H1 (cell line): ENCODE data around the gene RTN4RL2. TPM values are rescaled to one million over a fixed set of nuclear protein-coding genes. Genes with fewer than 3 reads are reported as not detected.

Source experiments
- CTCF ChIA-PET: fragments of 300-600 bp; sonication (Branson Sonifier 250); formaldehyde crosslinking; loops from one replicate; lab custom pipeline; 2021; ENCODE audit not compliant: partially characterized antibody; lab: Charles Lee
- POLR2A ChIA-PET: fragments of 300-600 bp; sonication (Branson Sonifier 250); formaldehyde crosslinking; loops from one replicate; lab custom pipeline; 2021; ENCODE audit warnings: inconsistent platforms; ENCODE audit not compliant: partially characterized antibody; lab: Charles Lee
- DNase-seq, 2 experiments: peaks; one replicate each; pipeline versions ENCODE4 v3.0.0 to v3.0.0-alpha.2; 2010 to 2022; ENCODE audit warnings: low spot score in 2 of 2, low read depth in 1 of 2, mixed read lengths in 1 of 2
- FAIRE-seq: peaks from 2 replicates; lab custom pipeline; 2011; peaks lifted over from hg19 to GRCh38; lab: Jason Lieb, UNC
- H2AFZ ChIP-seq: 2 replicates; pipeline ENCODE4 v1.8.1; 2012; ENCODE audit warnings: low read length, inconsistent platforms
- H2AK5ac ChIP-seq: 2 replicates; pipeline ENCODE4 v1.6.1; 2013; ENCODE audit warnings: low read depth, low read length
- H2BK120ac ChIP-seq: replicated peaks from 2 replicates; pipeline ENCODE3; 2013; ENCODE audit warnings: low read depth, low read length, inconsistent platforms
- H2BK12ac ChIP-seq: 2 replicates; pipeline ENCODE4 v1.6.1; 2013; ENCODE audit warnings: low read depth, low read length
- H2BK15ac ChIP-seq: 2 replicates; pipeline ENCODE4 v1.6.1; 2013; ENCODE audit warnings: low read length
- H2BK20ac ChIP-seq: 2 replicates; pipeline ENCODE4 v1.6.1; 2013; ENCODE audit warnings: low read length
- H2BK5ac ChIP-seq: 2 replicates; pipeline ENCODE4 v1.6.1; 2013; ENCODE audit warnings: low read depth, low read length
- H3K14ac ChIP-seq: 2 replicates; pipeline ENCODE4 v1.6.1; 2013; ENCODE audit warnings: inconsistent platforms; ENCODE audit not compliant: insufficient read length
- H3K18ac ChIP-seq: 2 replicates; pipeline ENCODE4 v1.6.1; 2013; ENCODE audit warnings: low read length; ENCODE audit errors: extremely low read depth
- H3K23ac ChIP-seq: 2 replicates; pipeline ENCODE4 v1.6.1; 2013; ENCODE audit warnings: inconsistent platforms; ENCODE audit not compliant: insufficient read length
- H3K23me2 ChIP-seq: 2 replicates; pipeline ENCODE4 v1.6.1; 2013; ENCODE audit warnings: low read depth, low read length
- H3K27ac ChIP-seq: 2 replicates; pipeline ENCODE4 v1.6.1; 2011; ENCODE audit warnings: low read depth, low read length, inconsistent platforms
- H3K27me3 ChIP-seq, 4 experiments: replicated peaks in 1 of 4; 1 replicate in 1 of 4; 2 replicates in 3 of 4; pipeline versions ENCODE4 v1.6.1 to v1.8.1; 2011 to 2013; ENCODE audit warnings: low read length in 3 of 4, mild to moderate bottlenecking in 3 of 4, inconsistent platforms in 2 of 4, mixed read lengths in 2 of 4, moderate library complexity in 1 of 4; ENCODE audit not compliant: control insufficient read depth in 3 of 4, insufficient read depth in 3 of 4; ENCODE audit errors: extremely low read depth in 1 of 4
- H3K36me3 ChIP-seq, 4 experiments: 2 replicates each; pipeline versions ENCODE4 v1.6.1 to v1.8.1; 2011 to 2013; ENCODE audit warnings: mild to moderate bottlenecking in 4 of 4, low read length in 3 of 4, moderate library complexity in 2 of 4, control low read depth in 1 of 4, inconsistent platforms in 1 of 4; ENCODE audit not compliant: insufficient read depth in 4 of 4, control insufficient read depth in 2 of 4
- H3K4ac ChIP-seq: replicated peaks from 2 replicates; pipeline ENCODE3; 2013; ENCODE audit warnings: low read length, low read depth, mixed read lengths, inconsistent platforms; ENCODE audit not compliant: insufficient read length
- H3K4me1 ChIP-seq, 4 experiments: replicated peaks in 1 of 4; 1 replicate in 1 of 4; 2 replicates in 3 of 4; pipeline versions ENCODE4 v1.6.1 to v1.8.1; 2011 to 2013; ENCODE audit warnings: low read length in 3 of 4, inconsistent platforms in 2 of 4, mixed read lengths in 1 of 4; ENCODE audit not compliant: insufficient read depth in 4 of 4, control insufficient read depth in 3 of 4
- H3K4me2 ChIP-seq, 2 experiments: 2 replicates each; pipeline versions ENCODE4 v1.6.1 to v1.8.1; 2011 to 2013; ENCODE audit warnings: low read depth in 2 of 2, low read length in 2 of 2, control low read depth in 1 of 2, inconsistent platforms in 1 of 2, mild to moderate bottlenecking in 1 of 2; ENCODE audit not compliant: insufficient read depth in 1 of 2
- H3K4me3 ChIP-seq, 4 experiments: fragments of 200-600, 300-600 bp in 1 of 4; sonication (generic), shearing (Covaris generic), sonication (Bioruptor Twin) in 1 of 4; 2 replicates each; pipeline versions ENCODE4 v1.5.1 to v1.8.1; 2011 to 2016; ENCODE audit warnings: low read length in 4 of 4, low read depth in 3 of 4, control low read depth in 2 of 4, inconsistent platforms in 2 of 4, mild to moderate bottlenecking in 2 of 4, mixed read lengths in 1 of 4, moderate library complexity in 1 of 4; ENCODE audit not compliant: insufficient read depth in 2 of 4; ENCODE audit errors: extremely low read depth in 1 of 4
- H3K56ac ChIP-seq: replicated peaks from 2 replicates; pipeline ENCODE3; 2013; ENCODE audit warnings: low read depth, mild to moderate bottlenecking, mixed read lengths, low read length, inconsistent platforms; ENCODE audit not compliant: insufficient read length
- H3K79me1 ChIP-seq: 2 replicates; pipeline ENCODE4 v1.6.1; 2013; ENCODE audit warnings: low read depth, low read length, control low read depth
- H3K79me2 ChIP-seq, 2 experiments: 2 replicates each; pipeline versions ENCODE4 v1.6.1 to v1.8.1; 2012 to 2013; ENCODE audit warnings: low read length in 2 of 2, mild to moderate bottlenecking in 2 of 2, inconsistent platforms in 1 of 2; ENCODE audit not compliant: insufficient read depth in 2 of 2, control insufficient read depth in 1 of 2
- H3K9ac ChIP-seq, 4 experiments: replicated peaks in 1 of 4; 1 replicate in 1 of 4; 2 replicates in 3 of 4; pipeline versions ENCODE4 v1.6.1 to v1.8.1; 2011 to 2013; ENCODE audit warnings: low read depth in 3 of 4, low read length in 3 of 4, control low read depth in 2 of 4, mild to moderate bottlenecking in 2 of 4, moderate library complexity in 2 of 4, inconsistent platforms in 1 of 4; ENCODE audit errors: extremely low read depth in 1 of 4
- H3K9me3 ChIP-seq, 2 experiments: 2 replicates each; pipeline versions ENCODE4 v1.6.1 to v1.8.1; 2012 to 2013; ENCODE audit warnings: mild to moderate bottlenecking in 2 of 2, moderate library complexity in 2 of 2, control low read depth in 1 of 2, inconsistent platforms in 1 of 2, low read depth in 1 of 2, low read length in 1 of 2, mixed read lengths in 1 of 2; ENCODE audit not compliant: insufficient read depth in 2 of 2
- H4K20me1 ChIP-seq, 2 experiments: replicated peaks in 1 of 2; 2 replicates each; pipeline versions ENCODE3 to v1.8.1; 2011 to 2013; ENCODE audit warnings: inconsistent platforms in 2 of 2, low read length in 2 of 2, mild to moderate bottlenecking in 1 of 2; ENCODE audit not compliant: insufficient read depth in 2 of 2, control insufficient read depth in 1 of 2
- H4K5ac ChIP-seq: 2 replicates; pipeline ENCODE4 v1.6.1; 2013; ENCODE audit warnings: low read length, low read depth, mixed read lengths, inconsistent platforms; ENCODE audit not compliant: insufficient read length
- H4K8ac ChIP-seq: 2 replicates; pipeline ENCODE4 v1.8.0; 2013; ENCODE audit warnings: mild to moderate bottlenecking, moderate library complexity, low read length, inconsistent platforms; ENCODE audit not compliant: insufficient read depth; ENCODE audit errors: extremely low read depth
- H4K91ac ChIP-seq: replicated peaks from 2 replicates; pipeline ENCODE3; 2013; ENCODE audit warnings: low read length, mixed read lengths, inconsistent platforms; ENCODE audit not compliant: insufficient read length
- ASH2L ChIP-seq: fragments of 200-600, 300-600 bp; sonication (generic); IDR thresholded peaks from one replicate; pipeline ENCODE4 v1.7.1; 2017; ENCODE audit warnings: low read length
- BCL11A ChIP-seq, 2 experiments: IDR thresholded peaks; one replicate each; pipeline ENCODE4 v1.6.1; 2011; ENCODE audit warnings: low read depth in 2 of 2, low read length in 2 of 2, mild to moderate bottlenecking in 2 of 2
- HDAC2 ChIP-seq, 2 experiments: fragments of 300-600 bp in 1 of 2; sonication (generic) in 1 of 2; IDR thresholded peaks; 2 replicates each; pipeline ENCODE4 v1.6.1; 2011 to 2012; ENCODE audit warnings: low read depth in 2 of 2, low read length in 2 of 2, mild to moderate bottlenecking in 2 of 2, moderate library complexity in 2 of 2, borderline replicate concordance in 1 of 2, inconsistent platforms in 1 of 2
- POLR2A ChIP-seq, 2 experiments: IDR thresholded peaks; 1 replicate in 1 of 2; 2 replicates in 1 of 2; pipeline ENCODE4 v1.6.1; 2011; ENCODE audit warnings: low read depth in 2 of 2, low read length in 2 of 2, mild to moderate bottlenecking in 2 of 2; ENCODE audit errors: control extremely low read depth in 1 of 2
- RAD21 ChIP-seq, 2 experiments: IDR thresholded peaks in 1 of 2; conservative IDR thresholded peaks in 1 of 2; 2 replicates each; pipeline ENCODE4 v1.6.1; 2011; ENCODE audit warnings: low read depth in 2 of 2, low read length in 2 of 2, improper control_type of control experiment in 1 of 2, inconsistent platforms in 1 of 2, mild to moderate bottlenecking in 1 of 2, moderate library complexity in 1 of 2
- RNF2 ChIP-seq: fragments of 200-900, 300-1000 bp; sonication (generic); IDR thresholded peaks from 2 replicates; pipeline ENCODE4 v1.7.1; 2016; ENCODE audit warnings: borderline replicate concordance, low read depth, mild to moderate bottlenecking, antibody characterized with exemption, low read length; ENCODE audit not compliant: poor library complexity, severe bottlenecking; ENCODE audit errors: missing control alignments
- SP1 ChIP-seq: IDR thresholded peaks from 2 replicates; pipeline ENCODE4 v1.6.1; 2011; ENCODE audit warnings: low read depth, low read length
- SP2 ChIP-seq: IDR thresholded peaks from 2 replicates; pipeline ENCODE4 v1.6.1; 2012; ENCODE audit warnings: mild to moderate bottlenecking, low read length, inconsistent platforms
- TAF7 ChIP-seq: optimal IDR thresholded peaks from 2 replicates; pipeline ENCODE3; 2011; ENCODE audit warnings: low read depth, mild to moderate bottlenecking, inconsistent platforms, low read length, moderate library complexity, borderline replicate concordance
- WGBS, 2 experiments: shearing (Covaris generic) in 1 of 2; methylation state at CpG; one replicate each; pipeline versions ENCODE4 v1.1.6 to v1.1.7; 2013 to 2015; ENCODE audit warnings: low lambda C conversion rate in 2 of 2, mixed read lengths in 2 of 2, inconsistent platforms in 1 of 2, low coverage in 1 of 2, missing lambda C conversion rate in 1 of 2; ENCODE audit not compliant: insufficient replicate concordance in 2 of 2, insufficient coverage in 1 of 2, insufficient read length in 1 of 2; ENCODE audit errors: extremely low coverage in 1 of 2, missing lambda C conversion rate in 1 of 2; 5-methylcytosine and 5-hydroxymethylcytosine counted together
- polyA plus RNA-seq, 7 experiments: library from polyadenylated mRNA; depleted of rRNA in 3 of 7; stranded (reverse) in 5 of 7; unstranded in 2 of 7; fragments of >200 nt in 5 of 7; fragments of 200-250 nt in 2 of 7; gene quantifications; 1 replicate in 5 of 7; 2 replicates in 1 of 7; 4 replicates in 1 of 7; pipeline versions ENCODE4 v1.2.1 to v1.2.3, GENCODE V29; 2011 to 2013; ENCODE audit warnings: missing spikeins in 2 of 7, mixed read lengths in 2 of 7
- total RNA-seq: library from RNA; stranded (reverse); fragmentation: NEBNext Ultra II Directional; extraction: Animal tissue kit (Norgen Biotek cat#: 25700); gene quantifications from 2 replicates; pipeline ENCODE4 v1.2.1, GENCODE V29; 2021
- TF ChIP-seq, protein P1 (sequence below), 3 experiments: IDR thresholded peaks; 1 replicate in 2 of 3; 2 replicates in 1 of 3; pipeline versions ENCODE4 v1.5.1 to v1.6.1; 2011; ENCODE audit warnings: low read length in 3 of 3, mild to moderate bottlenecking in 3 of 3, inconsistent platforms in 2 of 3, low read depth in 1 of 3, moderate library complexity in 1 of 3; ENCODE audit not compliant: insufficient read depth in 1 of 3; ENCODE audit errors: control extremely low read depth in 1 of 3

Gene RTN4RL2
- total and polyA plus RNA-seq, 2 of the 8 experiments (the other 6 are each of a cell fraction or from before 2014, with no cell fraction given) = 11.4 to 23.7 TPM

DNA sequence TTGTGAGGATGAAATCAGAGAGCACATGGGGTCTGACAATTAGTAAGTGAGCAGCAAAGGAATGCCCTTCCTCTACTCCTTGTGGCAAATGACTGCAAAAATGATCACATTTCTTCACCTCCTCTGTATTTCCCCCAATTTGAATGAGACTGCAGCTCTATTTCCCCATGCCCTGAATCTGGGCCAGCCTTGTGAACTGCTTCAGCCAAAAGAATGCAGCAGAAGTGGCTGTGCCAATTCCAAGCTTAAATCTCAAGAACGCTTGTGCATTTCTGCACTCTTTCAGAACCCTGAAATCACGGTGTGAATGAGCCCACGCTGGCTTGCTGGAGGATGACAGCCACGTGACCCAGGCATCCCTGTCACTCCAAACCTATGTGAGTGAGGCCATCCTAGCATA lies 43.3 kb upstream of the RTN4RL2 start:
- Histone ChIP-seq H2BK15ac (no peak overlapping the region), H2BK120ac (no peak overlapping the region), H3K4me1 (no peaks in the 10 kb centered on the region; a peak in 2 of 7 replicates), H3K56ac (no peak overlapping the region), H2AFZ (no peak overlapping the region), H3K23ac (no peak overlapping the region), H4K20me1 (peaks cover 0 to 4% of the 10 kb centered on the region in 2 experiments), H3K4me2 (no peak overlapping the region), H3K4ac (no peak overlapping the region), H3K79me1 (no peaks in the 10 kb centered on the region), H3K27me3 (no peaks in the 10 kb centered on the region), H2BK12ac (no peak overlapping the region), H2AK5ac (no peak overlapping the region), H3K23me2 (no peaks in the 10 kb centered on the region), H3K79me2 (no peaks in the 10 kb centered on the region), H4K91ac (no peak overlapping the region), H3K36me3 (peaks cover 10 to 50% (median 28%) of the 10 kb centered on the region in 4 experiments; a peak in 7 of 8 replicates), H3K18ac (no peak overlapping the region), H3K9ac (no peak overlapping the region), H3K4me3 (no peak overlapping the region), H2BK20ac (no peak overlapping the region), H4K8ac (no peak overlapping the region), H3K14ac (no peak overlapping the region), H3K27ac (no peak overlapping the region), H4K5ac (no peak overlapping the region), H2BK5ac (no peak overlapping the region), H3K9me3 (no peaks in the 10 kb centered on the region)
- ChIA-PET CTCF (interaction anchor here (1.1 to 2.3 kb wide), 3 partner anchors 8 to 41 kb away, joined by 3 to 6 read pairs (median 6); no protein-coding TSS in a partner anchor), POLR2A (interaction anchor here (1.2 kb wide), 1 partner anchor 9 kb away, joined by 3 read pairs; no protein-coding TSS in a partner anchor)
- DNase-seq = no peak
- WGBS, 2 experiments = 93% methylated on average over 4 of the region's 4 CpGs; no CpG with 5 or more reads in 1 of the 2 experiments
- no peak for FAIRE-seq
- TF ChIP-seq, protein P1, sequence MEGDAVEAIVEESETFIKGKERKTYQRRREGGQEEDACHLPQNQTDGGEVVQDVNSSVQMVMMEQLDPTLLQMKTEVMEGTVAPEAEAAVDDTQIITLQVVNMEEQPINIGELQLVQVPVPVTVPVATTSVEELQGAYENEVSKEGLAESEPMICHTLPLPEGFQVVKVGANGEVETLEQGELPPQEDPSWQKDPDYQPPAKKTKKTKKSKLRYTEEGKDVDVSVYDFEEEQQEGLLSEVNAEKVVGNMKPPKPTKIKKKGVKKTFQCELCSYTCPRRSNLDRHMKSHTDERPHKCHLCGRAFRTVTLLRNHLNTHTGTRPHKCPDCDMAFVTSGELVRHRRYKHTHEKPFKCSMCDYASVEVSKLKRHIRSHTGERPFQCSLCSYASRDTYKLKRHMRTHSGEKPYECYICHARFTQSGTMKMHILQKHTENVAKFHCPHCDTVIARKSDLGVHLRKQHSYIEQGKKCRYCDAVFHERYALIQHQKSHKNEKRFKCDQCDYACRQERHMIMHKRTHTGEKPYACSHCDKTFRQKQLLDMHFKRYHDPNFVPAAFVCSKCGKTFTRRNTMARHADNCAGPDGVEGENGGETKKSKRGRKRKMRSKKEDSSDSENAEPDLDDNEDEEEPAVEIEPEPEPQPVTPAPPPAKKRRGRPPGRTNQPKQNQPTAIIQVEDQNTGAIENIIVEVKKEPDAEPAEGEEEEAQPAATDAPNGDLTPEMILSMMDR (IDR thresholded peaks at IDR 0.05; ENCODE audit: control extremely low read depth in 1 of 3, insufficient read depth in 1 of 3, low read depth in 1 of 3, low read length in 3 of 3) = no peak
- no peak for TF ChIP-seq SP1
- TF ChIP-seq HDAC2 (IDR thresholded peaks at IDR 0.05; ENCODE audit: borderline replicate concordance in 1 of 2, low read depth in 2 of 2, low read length in 2 of 2) = no peak
- TF ChIP-seq TAF7 = no peak
- no peak for TF ChIP-seq RAD21 (IDR thresholded peaks at IDR 0.05 in 1 of 2, conservative IDR thresholded peaks at IDR 0.05 in 1 of 2; ENCODE audit: low read depth in 2 of 2, low read length in 2 of 2)
- no peak for TF ChIP-seq RNF2
- no peak for TF ChIP-seq POLR2A (IDR thresholded peaks at IDR 0.05; ENCODE audit: control extremely low read depth in 1 of 2, low read depth in 2 of 2, low read length in 2 of 2)
- TF ChIP-seq ASH2L = no peak
- TF ChIP-seq BCL11A (IDR thresholded peaks at IDR 0.05; ENCODE audit: low read depth in 2 of 2, low read length in 2 of 2) = no peak
- TF ChIP-seq SP2 = no peak
